Heart left ventricle (tissue), 13 donors: Measurements from ENCODE around the gene DKK3.

Experiments used
- CTCF ChIP-seq, 12 donors: fragments of 200-600 bp; sonication (generic) in 4 of 12; IDR thresholded peaks; one replicate each; pipeline versions ENCODE4 v1.5.0 to v1.8.0; 2018 to 2022; ENCODE audit warnings: antibody characterized with exemption in 12 of 12, mild to moderate bottlenecking in 5 of 12
- POLR2A ChIP-seq, 2 donors: fragments of 450-650 bp; IDR thresholded peaks; one replicate each; pipeline ENCODE4 v1.6.1; 2017; ENCODE audit warnings: antibody characterized with exemption in 2 of 2, mild to moderate bottlenecking in 2 of 2, moderate library complexity in 2 of 2
- donor health status: ischemic (EF 13 %, LVEDD 7.1; RV severe dilation, severe dysfunction).
- donor health status: DM: no; HTN: yes; CAD: no.
- donor health status: DM: no; HTN: no; CAD: no.
- donor health status: ischemic (EF 25% LVEDD 6.9; RV normal size, moderate dysfunction).
- donor health status: ischemic (EF 25% LVEDD 5.7; RV mildly dilated, moderate dysfunction).
- donor health status: ischemic (EF 35%, LVEDD 5.7; RV mildly dilated, moderate dysfunction).
- donor health status: nonischemic (EF 11% LVEDD 7.7; RV severe dilation, severe dysfunction).
- donor health status: DM: yes; HTN: yes; CAD: no.
- donor health status: PGD.
- donor health status: ischemic (EF 29% LVEDD 5.4; RV normal size, mild dysfunction).
- donor health status: nonischemic (EF 23%, LVEDD 6.1; RV moderate dilation, normal function).

GRCh38 chr11:11993839-11994238 is 14.6 kb downstream of the DKK3 start:
- TF ChIP-seq CTCF (IDR thresholded peaks at IDR 0.05) (no peak), POLR2A (IDR thresholded peaks at IDR 0.05) (no peak)
